ENCODE measurements around the gene PLP2. TPM values are rescaled to one million over a fixed set of nuclear protein-coding genes. Genes with fewer than 3 reads are reported as not detected.
A peak's percentile ranks its signal among the peaks of the same experiment; 100 is the strongest.

Gene PLP2
- total RNA-seq, 1 experiment from 2014 or later, result 139 TPM

DNA sequence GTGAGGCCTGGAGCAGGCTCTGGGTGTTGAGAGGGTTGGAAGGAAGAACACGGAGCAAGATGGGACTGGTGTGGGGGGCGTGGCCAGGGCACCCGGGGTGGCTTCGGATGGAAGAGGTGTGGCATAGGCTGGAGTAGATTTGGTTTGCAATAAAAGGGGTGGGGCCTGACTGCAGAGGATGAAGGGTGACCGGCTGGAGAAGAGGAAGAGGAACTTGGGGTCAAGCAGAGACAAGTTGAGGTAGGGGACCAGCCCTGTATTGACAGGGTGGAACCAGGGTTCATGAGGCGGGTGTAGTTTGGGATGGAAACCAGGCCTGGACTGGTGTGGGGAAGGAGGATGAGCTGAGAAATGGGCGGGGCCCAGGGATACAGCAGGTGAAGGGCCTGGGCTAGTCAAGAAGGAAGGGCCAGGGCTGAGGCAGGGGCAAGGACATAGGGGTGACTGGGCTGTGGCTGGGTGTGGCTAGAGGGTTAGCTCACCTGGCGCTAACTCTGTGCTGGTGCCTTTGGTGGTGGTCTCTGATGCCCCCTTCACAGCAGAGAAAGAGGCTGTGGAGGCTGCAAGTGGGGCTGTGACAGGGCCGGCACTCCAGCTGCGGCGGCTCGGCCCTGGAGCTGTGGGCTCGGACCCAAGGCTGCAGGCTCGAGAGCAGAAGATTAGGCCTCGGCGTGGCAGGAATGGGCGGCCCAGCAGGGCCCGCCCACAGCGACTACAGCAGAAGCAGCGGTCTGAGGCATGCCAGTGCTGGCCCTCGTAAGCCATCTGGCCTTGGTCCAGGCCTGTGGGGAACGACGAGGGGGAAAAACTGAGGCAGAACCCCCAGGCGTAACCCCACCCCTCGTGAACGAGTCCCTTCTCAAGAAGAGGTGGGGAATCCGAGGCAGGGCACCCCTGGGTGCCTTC, 5.0 kb downstream of the PLP2 start:
- H3K9me3 ChIP-seq, result no peaks in the 10 kb centered on the region
- peaks cover 21% of the 10 kb centered on the region for H3K36me3 ChIP-seq
- DNase-seq, result peak; percentile 16
- no peak overlapping the region for H3K4me3 ChIP-seq
- no peaks in the 10 kb centered on the region for H3K27me3 ChIP-seq

DNA sequence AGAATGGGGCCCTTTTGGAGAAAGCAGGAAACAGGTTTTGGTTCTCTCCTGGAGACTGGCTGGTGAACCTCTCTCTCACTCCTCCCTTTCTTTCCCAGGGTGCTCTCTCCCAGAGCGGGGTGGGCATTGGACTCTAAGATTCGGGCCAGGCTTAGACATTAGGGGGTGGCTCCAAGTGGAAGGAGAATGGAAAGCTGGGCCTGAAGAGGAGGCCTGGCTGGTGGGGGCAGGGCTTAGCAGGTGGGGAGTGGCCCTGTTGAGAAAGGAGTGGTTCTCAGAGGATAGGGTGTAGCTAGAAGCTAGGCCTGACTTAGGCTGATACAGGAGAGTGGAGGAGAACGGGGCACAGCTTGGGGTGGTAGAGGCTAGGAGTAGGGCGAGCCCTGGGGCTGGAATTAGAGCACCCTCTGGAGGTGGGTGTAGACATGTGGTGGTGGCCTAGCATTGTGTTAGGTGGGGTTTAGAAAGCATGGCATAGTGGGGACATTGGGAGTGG, 5.7 kb downstream of the PLP2 start:
- no peak for DNase-seq
- no peaks in the 10 kb centered on the region for H3K9me3 ChIP-seq
- no peak overlapping the region for H3K4me3 ChIP-seq
- H3K27me3 ChIP-seq, result no peaks in the 10 kb centered on the region
- peaks cover 21% of the 10 kb centered on the region for H3K36me3 ChIP-seq

DNA sequence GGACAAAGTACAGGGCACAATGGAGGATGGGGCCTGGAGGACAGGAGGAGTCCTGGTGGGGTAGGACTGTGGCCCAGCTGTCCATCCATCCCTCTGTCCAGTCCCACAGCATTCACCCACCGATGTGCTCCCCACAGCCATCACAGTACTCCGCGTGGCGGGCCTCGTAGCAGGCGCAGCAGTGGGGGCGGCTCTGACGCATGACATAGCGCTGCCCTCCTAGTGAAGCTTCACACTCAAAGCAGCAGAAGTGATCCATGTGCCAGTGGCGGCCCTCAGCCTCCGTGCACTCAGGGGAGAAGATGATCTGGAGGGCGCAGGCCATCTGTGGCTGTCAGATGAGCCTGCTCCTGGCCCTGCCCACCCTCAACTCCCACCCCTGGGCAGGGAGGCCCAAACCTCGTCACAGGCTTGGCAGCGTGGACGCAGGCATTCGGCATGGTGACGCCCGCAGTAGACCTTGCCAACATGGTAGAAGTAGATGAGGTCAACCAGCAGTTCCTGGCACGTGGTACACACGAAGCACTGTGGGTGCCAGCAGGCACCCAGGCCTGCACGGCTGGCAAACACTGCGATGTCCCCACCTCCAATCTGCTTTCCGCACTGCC, 6.3 kb downstream of the PLP2 start:
- Histone ChIP-seq H3K9me3 (no peaks in the 10 kb centered on the region), H3K36me3 (peaks cover 16% of the 10 kb centered on the region), H3K4me3 (no peak overlapping the region), H3K27me3 (no peaks in the 10 kb centered on the region)
- DNase-seq, result no peak

DNA sequence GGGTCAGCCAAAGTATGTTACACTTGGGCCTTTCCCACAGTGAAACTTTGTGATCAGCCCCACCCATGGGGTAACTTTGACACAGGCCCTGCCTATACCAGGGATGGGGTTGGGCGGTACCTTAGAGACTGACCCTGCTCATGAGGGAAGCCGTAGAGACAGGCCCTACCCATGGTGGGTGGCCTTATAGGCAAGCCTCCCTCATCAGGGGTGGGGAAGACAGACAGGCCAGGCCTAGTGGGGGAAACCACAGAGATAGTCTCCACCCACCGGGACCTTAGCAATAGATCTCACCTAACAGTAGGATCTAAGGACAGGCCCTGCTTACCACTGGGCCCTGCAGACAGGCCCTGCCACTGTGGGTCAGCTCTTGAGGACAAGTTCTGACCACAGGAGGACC, 6.8 kb downstream of the PLP2 start:
- Histone ChIP-seq H3K9me3 (no peaks in the 10 kb centered on the region), H3K27me3 (no peaks in the 10 kb centered on the region), H3K36me3 (peaks cover 10% of the 10 kb centered on the region), H3K4me3 (no peak overlapping the region)
- no peak for DNase-seq

DNA sequence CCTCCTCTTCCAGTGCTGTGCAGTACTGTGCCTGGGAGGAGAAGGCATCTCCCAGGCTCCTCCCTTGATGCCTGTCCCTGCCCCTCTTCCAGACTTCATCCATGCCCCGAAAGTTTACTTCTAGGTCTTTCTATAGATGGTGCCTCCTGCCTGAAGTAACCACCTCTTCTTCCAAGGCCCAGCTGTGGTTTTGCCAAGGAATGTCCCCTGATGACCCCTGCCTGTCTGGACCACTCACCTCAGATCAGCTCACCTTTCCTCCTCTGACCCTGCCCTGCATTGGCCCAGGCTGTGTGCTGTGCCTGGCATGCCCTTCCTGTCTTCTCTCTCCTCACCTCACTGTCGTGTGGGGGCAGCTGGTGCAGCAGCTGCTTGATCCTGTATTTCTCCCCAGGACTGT, 7.7 kb downstream of the PLP2 start:
- H3K9me3 ChIP-seq, result no peaks in the 10 kb centered on the region
- no peak for DNase-seq
- H3K36me3 ChIP-seq, result peaks cover 7% of the 10 kb centered on the region
- no peaks in the 10 kb centered on the region for H3K27me3 ChIP-seq
- H3K4me3 ChIP-seq, result no peak overlapping the region

DNA sequence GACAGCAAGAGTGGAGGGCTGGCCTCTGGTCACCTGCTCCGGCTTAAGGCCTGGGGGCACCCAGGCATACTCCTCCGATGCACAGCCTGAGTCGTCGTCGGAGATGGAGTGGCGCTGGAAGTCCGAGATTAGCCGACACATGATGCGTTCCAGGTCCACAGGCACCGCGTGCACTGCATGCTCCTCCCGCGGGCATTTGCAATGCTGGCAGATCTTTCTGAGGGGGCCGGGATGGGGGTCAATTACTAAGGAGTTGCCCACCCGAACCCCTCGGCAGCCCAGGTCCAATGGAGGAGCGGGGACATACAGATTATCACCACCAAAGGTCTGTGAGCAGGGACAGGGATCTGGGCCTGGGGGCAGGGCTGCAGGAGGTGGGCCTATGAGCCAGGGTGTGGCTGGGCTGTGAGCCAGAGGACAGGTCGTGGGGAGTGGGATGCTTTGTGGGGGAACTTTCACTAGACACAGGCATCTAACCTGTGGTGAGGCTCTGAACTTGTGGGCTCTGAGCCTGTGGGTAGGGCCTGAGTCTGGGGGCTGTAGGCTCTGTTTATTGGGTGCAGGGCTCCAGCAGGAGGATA, 12.1 kb downstream of the PLP2 start:
- Histone ChIP-seq H3K27me3 (no peaks in the 10 kb centered on the region), H3K36me3 (peaks cover 2% of the 10 kb centered on the region; the same call in 1 of the 2 replicates), H3K4me3 (no peak overlapping the region), H3K9me3 (no peaks in the 10 kb centered on the region)
- DNase-seq, result no peak

DNA sequence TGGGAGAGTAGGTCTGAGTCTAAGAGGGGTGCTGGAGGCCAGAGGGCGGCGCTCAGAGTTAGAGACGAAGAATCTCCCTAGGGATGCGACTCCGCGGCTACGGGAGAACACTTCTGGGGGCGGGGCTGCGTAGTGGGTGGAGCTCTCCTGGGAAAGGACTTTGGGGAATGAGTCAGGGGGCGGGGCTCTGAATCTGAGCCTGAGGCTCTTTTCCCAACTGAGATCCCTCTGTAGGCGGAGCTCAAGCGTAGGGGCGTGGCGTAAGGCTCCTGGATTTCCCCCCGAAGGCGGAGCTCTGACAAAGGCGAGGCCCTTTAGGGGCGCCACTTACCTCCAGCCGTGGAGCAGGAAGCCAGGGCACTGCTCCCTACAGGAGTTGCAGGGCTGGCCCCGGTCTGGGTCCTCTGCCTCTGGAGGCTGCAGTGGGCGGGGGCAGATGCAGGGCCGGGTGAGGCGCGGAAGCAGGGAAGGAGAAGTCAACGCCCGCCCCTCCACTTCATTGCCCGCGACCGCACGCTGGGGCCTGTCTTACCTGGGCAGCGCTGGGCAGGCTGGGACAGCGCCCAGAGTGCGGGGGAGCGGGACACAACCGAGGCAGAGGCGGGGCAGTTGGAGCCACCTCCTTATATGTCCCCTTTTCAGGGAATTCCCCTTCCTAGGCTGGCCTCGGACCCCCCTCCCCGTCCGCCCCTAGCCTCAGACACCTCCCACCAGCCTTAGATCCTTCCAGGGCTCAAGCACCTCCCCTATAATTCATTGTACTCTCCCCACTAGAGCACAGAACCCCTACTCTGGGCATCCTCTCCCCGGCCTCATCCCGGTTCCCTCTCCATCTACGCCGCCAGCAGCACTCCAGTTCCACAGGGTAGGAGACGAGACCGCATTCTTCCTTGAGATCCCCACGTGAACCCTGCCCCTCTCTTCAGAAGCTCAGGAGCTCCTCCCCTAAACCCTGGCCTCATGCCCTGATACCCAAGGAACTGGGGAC, 12.9 kb downstream of the PLP2 start:
- peaks cover 2% of the 10 kb centered on the region; the same call in 1 of the 2 replicates for H3K36me3 ChIP-seq
- peak; percentile 79 for DNase-seq
- peak overlapping the region; percentile 59 for H3K4me3 ChIP-seq
- H3K9me3 ChIP-seq, result no peaks in the 10 kb centered on the region
- H3K27me3 ChIP-seq, result no peaks in the 10 kb centered on the region

DNA sequence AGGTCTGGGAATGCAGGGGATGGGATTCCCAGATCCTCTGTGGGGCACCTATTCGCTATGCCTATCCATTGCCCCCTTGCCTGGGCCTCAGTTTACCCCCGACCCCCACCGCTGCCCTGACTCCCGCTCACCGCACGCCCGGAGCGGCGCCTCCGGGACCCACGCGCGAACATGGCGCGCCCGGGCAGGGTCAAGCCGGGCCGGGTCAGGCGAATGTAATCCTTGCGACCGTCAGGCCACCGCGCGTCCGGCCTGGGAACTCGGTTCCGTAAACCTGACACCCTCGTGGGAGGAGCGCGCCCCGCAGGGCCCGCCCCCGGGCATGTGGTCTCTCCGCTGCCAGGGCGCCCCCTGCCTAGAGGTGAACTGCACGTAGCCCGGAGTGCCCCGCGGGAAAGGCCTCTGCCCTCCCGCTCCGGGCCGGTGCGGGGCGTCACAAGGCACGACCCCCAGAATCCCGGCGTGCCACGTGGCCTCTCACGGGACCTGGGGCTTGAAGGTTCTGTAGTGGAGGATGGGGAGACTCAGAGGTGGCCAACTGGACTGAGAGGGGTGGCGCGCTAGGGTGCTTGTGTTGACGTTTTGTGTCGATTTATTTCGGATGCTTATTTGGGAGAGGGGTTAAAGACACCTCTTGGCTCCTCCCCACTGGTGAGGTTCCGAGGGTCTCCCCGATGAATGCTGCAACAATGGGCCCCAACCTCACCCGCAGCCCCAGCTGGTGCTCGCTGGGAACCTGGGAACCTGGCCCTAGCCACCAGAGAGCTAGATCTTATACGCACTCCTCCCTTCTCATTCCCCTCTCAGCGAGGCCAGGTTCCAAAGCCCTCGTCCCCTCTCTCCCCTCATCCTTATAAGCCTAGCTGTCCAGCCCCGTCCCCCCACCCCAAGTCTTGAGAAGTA, 14.7 kb downstream of the PLP2 start, which contains the start of gene PRICKLE3:
TSS of gene PRICKLE3 (minus strand) at position 249 of the 903 bp plus-strand sequence. CDS start at position 173, 76 bp downstream.
- H3K27me3 ChIP-seq, result no peaks in the 10 kb centered on the region
- DNase-seq, result peak; percentile 82
- H3K9me3 ChIP-seq, result no peaks in the 10 kb centered on the region
- peak within 1 kb of the TSS; percentile 59 for H3K4me3 ChIP-seq
- H3K36me3 ChIP-seq, result peaks cover 2% of the 10 kb centered on the region; the same call in 1 of the 2 replicates

DNA sequence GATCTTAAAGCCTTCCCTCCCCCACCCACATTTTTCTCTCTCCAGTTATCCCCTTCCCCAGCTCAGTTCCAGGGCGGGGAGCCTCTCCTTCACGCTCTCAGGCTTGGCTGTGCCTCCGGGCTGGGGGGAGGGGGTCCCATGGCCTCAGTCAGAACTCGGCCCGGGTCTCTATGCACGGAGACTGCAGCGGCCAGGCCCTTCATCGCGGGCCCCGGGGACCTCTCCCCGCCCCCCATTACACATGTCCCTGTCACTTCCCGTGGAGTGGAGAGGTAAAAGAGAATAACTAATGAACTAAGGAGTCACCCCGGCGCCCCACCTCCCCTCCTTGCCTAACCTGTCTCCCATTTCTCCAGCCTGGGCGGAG, 15.3 kb downstream of the PLP2 start:
- Histone ChIP-seq H3K9me3 (no peaks in the 10 kb centered on the region), H3K4me3 (no peak overlapping the region), H3K27me3 (no peaks in the 10 kb centered on the region), H3K36me3 (peaks cover 2% of the 10 kb centered on the region; the same call in 1 of the 2 replicates)
- DNase-seq, result no peak

DNA sequence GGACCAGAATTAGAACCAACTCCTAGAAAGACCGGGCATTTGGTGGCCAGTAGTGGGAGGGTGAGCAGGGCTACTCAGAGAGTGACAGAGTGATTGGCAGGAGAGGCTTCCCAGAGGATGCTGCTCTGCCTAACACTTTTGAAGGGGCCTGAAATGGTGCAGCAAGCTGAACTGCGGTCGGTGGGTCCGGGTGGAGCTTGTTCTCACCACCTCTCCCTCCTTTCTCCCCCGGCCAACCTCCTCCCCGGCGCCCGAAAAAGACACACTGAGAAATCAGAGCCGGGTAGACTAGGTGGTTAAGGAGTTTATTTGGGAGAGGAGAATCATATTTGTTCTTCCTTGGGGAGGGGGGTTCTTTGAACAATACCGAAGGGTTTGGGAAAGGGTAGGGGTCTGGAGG, 15.8 kb downstream of the PLP2 start:
- H3K27me3 ChIP-seq, result no peaks in the 10 kb centered on the region
- H3K9me3 ChIP-seq, result no peaks in the 10 kb centered on the region
- no peak for DNase-seq
- H3K4me3 ChIP-seq, result no peak overlapping the region
- peaks cover 2% of the 10 kb centered on the region; the same call in 1 of the 2 replicates for H3K36me3 ChIP-seq

DNA sequence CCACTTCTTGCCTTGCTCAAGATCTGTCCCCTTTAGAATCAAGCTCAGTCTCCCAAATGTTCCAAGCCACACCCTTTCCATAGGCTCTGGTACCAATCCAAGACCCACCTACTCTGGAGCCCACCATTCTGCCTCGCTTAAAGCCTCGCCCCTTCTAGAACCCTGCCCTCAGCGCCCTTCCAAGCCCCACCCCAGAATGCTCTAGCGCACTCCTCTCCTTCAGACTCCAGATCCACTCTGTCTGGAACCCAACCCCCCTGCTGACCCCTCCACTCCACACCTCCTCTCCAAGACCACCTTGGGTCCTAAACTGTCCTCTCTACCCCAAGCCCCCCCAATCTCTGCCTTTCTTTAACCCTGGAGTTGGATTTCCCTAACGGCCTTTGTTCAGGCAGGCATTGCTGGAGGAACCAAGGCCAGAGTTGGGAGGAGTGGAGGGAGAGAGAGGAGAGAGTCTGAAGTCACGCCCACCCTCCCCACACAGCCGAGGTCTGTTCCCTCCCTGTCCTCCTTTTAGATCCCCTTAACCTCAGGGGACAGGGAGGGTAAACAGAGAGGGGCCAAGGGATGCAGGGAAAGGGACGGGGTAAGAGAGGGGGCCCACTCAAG, 16.9 kb downstream of the PLP2 start:
- Histone ChIP-seq H3K27me3 (no peaks in the 10 kb centered on the region), H3K9me3 (no peaks in the 10 kb centered on the region), H3K36me3 (peaks cover 2% of the 10 kb centered on the region; the same call in 1 of the 2 replicates), H3K4me3 (no peak overlapping the region)
- no peak for DNase-seq

DNA sequence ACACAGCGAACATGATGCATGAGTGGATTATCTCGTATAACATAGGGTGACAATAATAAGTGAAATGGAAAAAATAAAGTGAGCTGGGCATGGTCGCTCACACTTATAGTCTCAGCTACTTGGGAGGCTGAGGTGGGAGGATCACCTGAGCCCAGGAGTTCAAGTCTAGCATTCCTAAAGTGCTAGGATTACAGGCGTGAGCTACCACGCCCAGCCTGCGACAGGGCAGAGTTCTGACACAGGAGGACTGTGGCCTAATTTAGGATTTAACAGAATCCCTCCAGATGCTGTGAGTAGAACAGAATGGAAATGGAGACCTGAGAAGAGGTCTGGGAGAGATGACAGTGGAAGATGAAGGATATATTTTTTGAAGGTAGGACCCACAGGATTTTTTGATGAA, 17.9 kb downstream of the PLP2 start:
- DNase-seq, result no peak
- no peaks in the 10 kb centered on the region for H3K9me3 ChIP-seq
- H3K27me3 ChIP-seq, result no peaks in the 10 kb centered on the region
- no peaks in the 10 kb centered on the region for H3K36me3 ChIP-seq
- H3K4me3 ChIP-seq, result peak overlapping the region; percentile 64; the same call in 1 of the 2 replicates

DNA sequence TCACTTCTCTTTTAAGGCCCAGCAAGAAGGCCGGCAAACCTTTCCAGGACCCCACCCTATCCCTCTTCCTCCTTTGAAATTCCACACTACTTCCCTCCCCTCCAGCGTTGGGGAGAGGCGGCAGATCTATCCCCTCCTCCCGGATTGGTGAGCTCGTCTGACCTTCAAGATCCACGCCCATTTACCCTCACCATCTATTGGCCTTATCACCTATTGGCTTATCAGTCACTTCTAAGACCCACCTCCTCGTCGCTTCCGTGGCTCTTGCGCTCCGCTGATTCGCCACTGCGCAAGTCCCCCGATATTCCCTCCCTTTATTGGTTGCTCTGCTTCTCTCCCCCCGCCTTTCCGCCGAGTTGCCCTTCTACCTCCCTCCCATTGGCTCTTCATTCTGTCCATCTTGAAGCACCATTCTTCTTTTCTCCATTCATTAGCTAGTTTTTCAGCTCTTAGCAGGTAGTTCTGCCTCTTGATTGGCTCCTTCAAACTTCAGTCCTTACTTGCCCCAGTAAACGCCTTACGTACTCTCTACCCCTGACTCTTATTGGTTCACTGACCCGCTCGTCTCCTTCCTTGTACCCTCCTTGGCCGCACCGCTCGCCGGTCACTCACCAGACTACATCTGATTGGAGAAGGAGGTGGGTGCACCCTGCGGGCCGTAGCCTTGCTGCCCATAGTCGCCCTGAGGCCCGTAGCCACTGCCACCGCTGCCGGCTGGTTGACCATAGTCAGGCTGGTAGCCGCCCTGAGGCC, 19.3 kb downstream of the PLP2 start:
- H3K36me3 ChIP-seq, result no peaks in the 10 kb centered on the region
- peak overlapping the region; percentile 76 for H3K4me3 ChIP-seq
- H3K9me3 ChIP-seq, result no peaks in the 10 kb centered on the region
- DNase-seq, result peak; percentile 94
- no peaks in the 10 kb centered on the region for H3K27me3 ChIP-seq

DNA sequence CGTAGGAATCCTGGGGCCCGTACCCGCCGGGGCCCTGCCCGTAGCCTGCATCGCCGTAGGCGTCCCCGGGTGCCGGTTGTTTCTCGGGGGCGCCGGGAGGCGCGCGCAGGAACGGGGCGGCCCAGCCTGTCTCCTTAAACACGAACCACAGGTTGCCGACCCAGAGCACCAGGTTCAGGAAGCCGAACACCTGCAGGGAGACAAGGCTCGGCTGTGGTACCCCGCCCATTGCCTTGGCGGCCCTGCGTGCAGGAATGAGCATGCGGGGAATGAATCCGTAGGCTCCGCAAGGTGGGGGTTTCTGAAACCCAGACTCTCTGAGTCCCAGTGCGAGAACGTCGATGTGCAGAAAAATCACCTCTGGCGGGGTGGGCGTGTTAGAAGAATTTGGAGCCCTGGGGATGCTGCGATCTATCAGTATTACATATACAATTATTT, 19.9 kb downstream of the PLP2 start:
- Histone ChIP-seq H3K27me3 (no peaks in the 10 kb centered on the region), H3K36me3 (no peaks in the 10 kb centered on the region), H3K4me3 (peak overlapping the region; percentile 76), H3K9me3 (no peaks in the 10 kb centered on the region)
- no peak for DNase-seq
